Measurements from ENCODE around the gene ARMC7. TPM values are rescaled to one million over a fixed set of nuclear protein-coding genes. Genes with fewer than 3 reads are reported as not detected.

ARMC7 gene
- 1.6 and 2.0 TPM in 2 replicates for total RNA-seq

GRCh38 chr17:75109407-75110233 is at the start of gene ARMC7:
ARMC7 (plus strand) TSS chr17:75109969; CDS start chr17:75110289, 320 bp downstream.

GRCh38 chr17:75087558-75088453 is 22.0 kb upstream of the ARMC7 start, which contains the start of gene SLC16A5:
SLC16A5 (plus strand) TSS chr17:75087954; CDS start chr17:75093637, 5,683 bp downstream.

GRCh38 chr17:75131278-75132017 is 21.7 kb downstream of the ARMC7 start, which contains the start of gene NT5C:
NT5C (minus strand) TSS chr17:75131742; CDS start chr17:75131707, 35 bp downstream.

GRCh38 chr17:75154195-75155106 is 44.7 kb downstream of the ARMC7 start, which contains the start of gene JPT1:
JPT1 (minus strand) TSS chr17:75154512; CDS start chr17:75154397, 115 bp downstream.

Other genes starting within 250 kb of the ARMC7 start
- 56.5 and 64.3 TPM in 2 replicates for gene FDXR, start 237.0 kb upstream of the ARMC7 start, total RNA-seq
- gene FADS6, start 216.3 kb upstream of the ARMC7 start, total RNA-seq = not detected in 2 replicates
- gene USH1G, start 186.7 kb upstream of the ARMC7 start, total RNA-seq = not detected in 2 replicates
- gene OTOP2, start 185.7 kb upstream of the ARMC7 start, total RNA-seq = not detected in 2 replicates
- gene OTOP3, start 174.1 kb upstream of the ARMC7 start, total RNA-seq = not detected in 2 replicates
- gene HID1, start 137.2 kb upstream of the ARMC7 start, total RNA-seq = 12.3 and 21.7 TPM in 2 replicates
- gene CDR2L, start 122.3 kb upstream of the ARMC7 start, total RNA-seq = 13.4 and 18.8 TPM in 2 replicates
- gene MRPL58, start 97.3 kb upstream of the ARMC7 start, total RNA-seq = 45.1 and 46.4 TPM in 2 replicates
- gene ATP5PD, start 63.0 kb upstream of the ARMC7 start, total RNA-seq = 221 and 285 TPM in 2 replicates
- gene KCTD2, start 62.7 kb upstream of the ARMC7 start, total RNA-seq = 10.1 and 13.2 TPM in 2 replicates
- gene SLC16A5, start 22.0 kb upstream of the ARMC7 start, total RNA-seq = 8.8 and 16.9 TPM in 2 replicates
- gene NT5C, start 21.8 kb downstream of the ARMC7 start, total RNA-seq = 28.1 and 57.2 TPM in 2 replicates
- 225 and 262 TPM in 2 replicates for gene JPT1, start 44.5 kb downstream of the ARMC7 start, total RNA-seq
- 137 and 147 TPM in 2 replicates for gene SUMO2, start 73.0 kb downstream of the ARMC7 start, total RNA-seq
- 42.9 and 45.9 TPM in 2 replicates for gene NUP85, start 95.7 kb downstream of the ARMC7 start, total RNA-seq
- 8.4 and 10.6 TPM in 2 replicates for gene GGA3, start 151.6 kb downstream of the ARMC7 start, total RNA-seq
- 82.8 and 85.8 TPM in 2 replicates for gene MRPS7, start 151.9 kb downstream of the ARMC7 start, total RNA-seq
- 10.4 and 13.4 TPM in 2 replicates for gene MIF4GD, start 161.3 kb downstream of the ARMC7 start, total RNA-seq
- gene SLC25A19, start 179.5 kb downstream of the ARMC7 start, total RNA-seq = 12.3 and 17.6 TPM in 2 replicates